ENCODE data around the gene B9D2. TPM values are rescaled to one million over a fixed set of nuclear protein-coding genes. Genes with fewer than 3 reads are reported as not detected.

The B9D2 gene
- total RNA-seq, 2 donors from 2014 or later: 6.7 to 9.5 TPM

- H3K9me3 Mint-ChIP-seq: no peaks in the 10 kb centered on the region
- H3K4me1 Mint-ChIP-seq: peaks cover 29% of the 10 kb centered on the region
- ATAC-seq (replicated peaks): no peak
- peak overlapping the region; percentile 79 for H3K27ac Mint-ChIP-seq
- H3K4me3 Mint-ChIP-seq: no peak overlapping the region
- no peaks in the 10 kb centered on the region for H3K27me3 Mint-ChIP-seq
- H3K36me3 Mint-ChIP-seq (ENCODE audit: low read depth): peaks cover 87% of the 10 kb centered on the region
These were observed 41.5 kb downstream of the B9D2 start for GRCh38 chr19:41322451-41322850.

GRCh38 chr19:41321600-41322270 lies 42.2 kb downstream of the B9D2 start:
- Mint-ChIP-seq H3K4me1 (peaks cover 29% of the 10 kb centered on the region), H3K27me3 (no peaks in the 10 kb centered on the region), H3K9me3 (no peaks in the 10 kb centered on the region), H3K4me3 (no peak overlapping the region), H3K36me3 (ENCODE audit: low read depth) (peaks cover 88% of the 10 kb centered on the region), H3K27ac (peak overlapping the region; percentile 43)
- ATAC-seq (replicated peaks): no peak

GRCh38 chr19:41321204-41321599 lies 42.7 kb downstream of the B9D2 start:
- H3K4me1 Mint-ChIP-seq: peaks cover 25% of the 10 kb centered on the region

GRCh38 chr19:41320568-41320967 lies 43.4 kb downstream of the B9D2 start:
- Mint-ChIP-seq H3K4me1 (peaks cover 26% of the 10 kb centered on the region), H3K36me3 (ENCODE audit: low read depth) (peaks cover 91% of the 10 kb centered on the region), H3K27me3 (no peaks in the 10 kb centered on the region), H3K9me3 (no peaks in the 10 kb centered on the region), H3K27ac (no peak overlapping the region), H3K4me3 (no peak overlapping the region)
- no peak for ATAC-seq (replicated peaks)

More at GRCh38 chr19:41321204-41321599, 42.7 kb downstream of the B9D2 start:
- H3K9me3 Mint-ChIP-seq: no peaks in the 10 kb centered on the region
- H3K36me3 Mint-ChIP-seq (ENCODE audit: low read depth): peaks cover 88% of the 10 kb centered on the region
- H3K27me3 Mint-ChIP-seq: no peaks in the 10 kb centered on the region
- no peak overlapping the region for H3K4me3 Mint-ChIP-seq
- ATAC-seq (replicated peaks): no peak
- H3K27ac Mint-ChIP-seq: peak overlapping the region; percentile 43

- no peak overlapping the region for H3K27ac Mint-ChIP-seq
- peaks cover 87% of the 10 kb centered on the region for H3K36me3 Mint-ChIP-seq (ENCODE audit: low read depth)
- no peak for ATAC-seq (replicated peaks)
These were observed 43.8 kb downstream of the B9D2 start for GRCh38 chr19:41320185-41320518.

GRCh38 chr19:41319500-41320184 lies 44.3 kb downstream of the B9D2 start:
- Mint-ChIP-seq H3K4me1 (peaks cover 22% of the 10 kb centered on the region), H3K9me3 (no peaks in the 10 kb centered on the region), H3K36me3 (ENCODE audit: low read depth) (peaks cover 83% of the 10 kb centered on the region), H3K4me3 (no peak overlapping the region), H3K27me3 (no peaks in the 10 kb centered on the region), H3K27ac (peak overlapping the region; percentile 12)
- no peak for ATAC-seq (replicated peaks)

More at GRCh38 chr19:41320185-41320518, 43.8 kb downstream of the B9D2 start:
- peaks cover 26% of the 10 kb centered on the region for H3K4me1 Mint-ChIP-seq
- no peak overlapping the region for H3K4me3 Mint-ChIP-seq
- no peaks in the 10 kb centered on the region for H3K9me3 Mint-ChIP-seq
- no peaks in the 10 kb centered on the region for H3K27me3 Mint-ChIP-seq

GRCh38 chr19:41318696-41319499 lies 45.1 kb downstream of the B9D2 start:
- H3K27me3 Mint-ChIP-seq: no peaks in the 10 kb centered on the region
- peak overlapping the region; percentile 12 for H3K27ac Mint-ChIP-seq
- H3K4me3 Mint-ChIP-seq: no peak overlapping the region
- H3K9me3 Mint-ChIP-seq: no peaks in the 10 kb centered on the region
- ATAC-seq (replicated peaks): peak; percentile 9
- H3K4me1 Mint-ChIP-seq: peaks cover 20% of the 10 kb centered on the region
- peaks cover 83% of the 10 kb centered on the region for H3K36me3 Mint-ChIP-seq (ENCODE audit: low read depth)

- Mint-ChIP-seq H3K27me3 (no peaks in the 10 kb centered on the region), H3K4me1 (peaks cover 25% of the 10 kb centered on the region), H3K27ac (peak overlapping the region; percentile 31), H3K36me3 (ENCODE audit: low read depth) (peaks cover 89% of the 10 kb centered on the region), H3K9me3 (no peaks in the 10 kb centered on the region), H3K4me3 (no peak overlapping the region)
- ATAC-seq (replicated peaks): no peak
These were observed 47.5 kb downstream of the B9D2 start for GRCh38 chr19:41316306-41316920.

GRCh38 chr19:41311613-41312012 lies 52.3 kb downstream of the B9D2 start:
- no peak for ATAC-seq (replicated peaks)
- Mint-ChIP-seq H3K27me3 (no peaks in the 10 kb centered on the region), H3K4me1 (peaks cover 51% of the 10 kb centered on the region), H3K4me3 (peak overlapping the region; percentile 97), H3K27ac (peak overlapping the region; percentile 63), H3K36me3 (ENCODE audit: low read depth) (peaks cover 91% of the 10 kb centered on the region), H3K9me3 (no peaks in the 10 kb centered on the region)

- ATAC-seq (replicated peaks): no peak
- peak overlapping the region; percentile 97 for H3K4me3 Mint-ChIP-seq
- no peaks in the 10 kb centered on the region for H3K9me3 Mint-ChIP-seq
- H3K27ac Mint-ChIP-seq: peak overlapping the region; percentile 99
- H3K4me1 Mint-ChIP-seq: peaks cover 51% of the 10 kb centered on the region
- no peaks in the 10 kb centered on the region for H3K27me3 Mint-ChIP-seq
- peaks cover 91% of the 10 kb centered on the region for H3K36me3 Mint-ChIP-seq (ENCODE audit: low read depth)
These were observed 52.9 kb downstream of the B9D2 start for GRCh38 chr19:41311072-41311471.

- H3K27ac Mint-ChIP-seq: peak within 1 kb of the TSS; percentile 99
These were observed 53.7 kb downstream of the B9D2 start, which contains the start of gene CCDC97 for GRCh38 chr19:41310033-41310831. Gene CCDC97, plus strand, starts transcription at chr19:41310172. Its CDS starts 139 bp downstream, at chr19:41310311.

GRCh38 chr19:41309180-41310032 lies 54.5 kb downstream of the B9D2 start:
- H3K9me3 Mint-ChIP-seq: no peaks in the 10 kb centered on the region
- peaks cover 100% of the 10 kb centered on the region for H3K36me3 Mint-ChIP-seq (ENCODE audit: low read depth)
- peak; percentile 14 for ATAC-seq (replicated peaks)
- H3K4me3 Mint-ChIP-seq: peak overlapping the region; percentile 97
- peak overlapping the region; percentile 99 for H3K27ac Mint-ChIP-seq
- H3K4me1 Mint-ChIP-seq: peaks cover 57% of the 10 kb centered on the region
- H3K27me3 Mint-ChIP-seq: no peaks in the 10 kb centered on the region

More at GRCh38 chr19:41310033-41310831, 53.7 kb downstream of the B9D2 start, which contains the start of gene CCDC97:
- Mint-ChIP-seq H3K9me3 (no peaks in the 10 kb centered on the region), H3K4me1 (peaks cover 50% of the 10 kb centered on the region), H3K36me3 (ENCODE audit: low read depth) (peaks cover 95% of the 10 kb centered on the region), H3K4me3 (peak within 1 kb of the TSS; percentile 97), H3K27me3 (no peaks in the 10 kb centered on the region)
- peak; percentile 70 for ATAC-seq (replicated peaks)
